Endometrial microvascular endothelial cells (primary cell): ENCODE results near the gene LMF1. TPM values are rescaled to one million over a fixed set of nuclear protein-coding genes. Genes with fewer than 3 reads are reported as not detected.

Experiments used
- in situ Hi-C: cut with HindIII; loops from 2 replicates; pipeline ENCODE4 v1.10.0; 2017; ENCODE audit warnings: low sequenced_read_pairs, low pct_unique_long_range_greater_than_20kb; ENCODE audit errors: inconsistent ontology term
- total RNA-seq: library from RNA; depleted of rRNA; stranded (reverse); fragments of >200 nt; gene quantifications from one replicate; pipeline ENCODE4 v1.2.3, GENCODE V29; 2015; ENCODE audit errors: inconsistent ontology term

The LMF1 gene
- total RNA-seq, 1 donor from 2014 or later, result 6.3 TPM

DNA sequence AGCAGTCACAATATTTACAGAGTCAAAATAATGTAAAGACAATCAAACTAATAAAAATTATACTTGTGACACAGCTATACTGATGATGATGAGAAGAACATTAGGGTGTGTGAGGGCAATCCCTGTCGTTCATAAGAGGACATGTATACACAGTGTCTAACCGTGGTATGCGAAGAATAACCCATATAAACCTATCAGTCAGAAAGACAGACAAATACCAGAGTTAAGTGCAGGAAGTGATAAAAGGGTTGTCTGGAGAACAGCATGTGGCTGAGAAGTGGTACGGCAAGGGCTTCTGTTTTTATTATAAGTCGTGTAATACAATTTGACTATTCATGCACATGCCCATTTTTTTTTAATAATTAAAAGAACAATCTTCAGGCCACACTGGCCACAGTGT is 46.7 kb downstream of the LMF1 start:
- in situ Hi-C loops, result no loop called here

DNA sequence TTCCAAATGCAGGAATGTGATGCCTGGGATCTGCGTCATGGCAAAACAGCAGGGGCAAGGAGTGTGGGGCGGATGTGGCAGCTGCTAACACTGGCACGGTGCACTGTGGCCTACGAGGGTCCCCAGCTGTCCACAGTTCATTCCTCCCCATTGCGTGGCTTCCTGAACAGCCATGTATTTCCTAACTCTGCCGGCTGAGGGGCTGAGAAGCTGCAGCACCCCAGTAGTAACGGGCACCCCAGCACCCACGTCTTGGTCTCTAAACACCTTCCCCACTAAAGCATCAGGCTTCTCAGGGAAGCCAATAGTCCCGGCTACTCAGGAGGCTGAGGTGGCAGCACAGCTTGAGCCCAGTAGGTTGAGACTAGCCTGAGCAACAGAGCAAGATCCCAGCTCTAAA is 47.6 kb downstream of the LMF1 start:
- in situ Hi-C loops, result no loop called here

GRCh38 chr16:922051-922450 is 48.7 kb downstream of the LMF1 start:
- in situ Hi-C loops, result no loop called here

DNA sequence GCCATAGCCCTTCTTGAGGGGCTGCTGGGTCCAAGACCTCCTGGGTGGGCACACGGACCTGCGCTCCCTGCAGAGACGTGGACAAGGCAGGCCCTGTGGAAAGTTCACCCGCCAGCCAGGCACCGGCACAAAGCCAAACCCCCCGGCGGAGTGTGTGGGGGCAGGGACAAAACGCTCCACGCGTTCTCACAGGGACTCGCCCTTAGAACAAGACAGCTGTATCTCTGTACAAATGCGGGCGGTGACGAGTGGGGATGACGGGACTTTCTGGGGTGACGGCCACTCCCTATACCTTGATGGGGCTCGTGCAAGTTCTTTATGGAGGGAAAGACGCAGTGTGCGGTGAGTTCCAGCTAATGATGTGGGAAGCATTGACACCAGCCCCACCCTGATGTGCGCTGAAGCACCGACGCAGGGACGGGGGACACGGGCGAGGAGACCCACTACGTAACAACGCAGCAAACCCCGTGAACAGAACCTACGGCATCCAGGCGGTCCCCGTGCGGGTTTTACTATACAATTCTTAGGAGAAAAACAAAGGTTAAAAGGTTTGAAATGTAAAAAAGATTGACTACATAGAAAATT is 49.4 kb downstream of the LMF1 start:
- in situ Hi-C loops, result no loop called here

- in situ Hi-C loops, result no loop called here
Measured at GRCh38 chr16:920717-921116, 50.1 kb downstream of the LMF1 start.

GRCh38 chr16:920051-920681 is 50.6 kb downstream of the LMF1 start:
- in situ Hi-C loops, result no loop called here

- in situ Hi-C loops, result no loop called here
Measured at GRCh38 chr16:919658-920050, 51.1 kb downstream of the LMF1 start.

DNA sequence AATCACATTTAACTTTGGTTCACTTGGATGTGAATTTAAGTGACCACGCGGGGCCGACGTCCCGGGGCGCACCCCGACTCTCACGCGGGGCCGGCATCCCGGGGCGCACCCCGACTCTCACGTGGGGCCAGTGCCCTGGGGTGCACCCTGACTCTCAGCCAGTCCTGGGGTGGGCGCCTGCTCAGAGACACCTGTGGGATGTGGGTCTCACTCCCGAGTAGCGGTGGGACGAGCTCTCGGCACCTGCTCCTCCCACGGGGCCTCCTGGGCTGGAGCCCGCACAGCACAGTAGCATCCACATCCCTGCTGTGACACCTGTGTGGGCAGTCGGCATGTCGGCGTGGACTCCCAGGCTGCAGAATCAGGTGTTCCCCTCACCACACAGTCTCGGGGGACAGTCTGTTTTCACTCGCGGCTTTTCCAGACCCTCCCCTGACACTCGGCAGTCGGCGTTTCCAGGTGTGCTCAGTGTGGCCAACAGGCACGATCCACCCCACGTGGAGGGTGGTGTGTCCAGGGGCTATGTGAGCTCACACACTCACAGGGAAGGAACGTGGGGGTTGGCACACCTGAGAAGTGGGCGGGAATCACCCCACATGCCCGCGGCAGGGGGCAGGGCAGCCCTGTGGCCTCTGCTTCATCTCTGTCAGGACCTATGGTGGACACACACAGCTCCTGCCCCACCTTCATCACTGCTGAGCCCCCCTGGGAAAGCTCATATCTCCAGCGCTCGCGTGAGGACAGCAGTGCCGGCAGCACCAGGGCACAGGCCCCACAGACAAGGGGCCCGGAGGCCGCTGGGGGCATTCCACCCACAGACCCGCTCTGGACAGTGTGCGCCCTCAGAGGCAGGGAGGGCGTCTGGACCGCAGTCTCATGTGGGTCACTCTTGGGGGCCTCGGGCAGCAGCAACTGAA is 51.8 kb downstream of the LMF1 start:
- in situ Hi-C loops, result no loop called here

DNA sequence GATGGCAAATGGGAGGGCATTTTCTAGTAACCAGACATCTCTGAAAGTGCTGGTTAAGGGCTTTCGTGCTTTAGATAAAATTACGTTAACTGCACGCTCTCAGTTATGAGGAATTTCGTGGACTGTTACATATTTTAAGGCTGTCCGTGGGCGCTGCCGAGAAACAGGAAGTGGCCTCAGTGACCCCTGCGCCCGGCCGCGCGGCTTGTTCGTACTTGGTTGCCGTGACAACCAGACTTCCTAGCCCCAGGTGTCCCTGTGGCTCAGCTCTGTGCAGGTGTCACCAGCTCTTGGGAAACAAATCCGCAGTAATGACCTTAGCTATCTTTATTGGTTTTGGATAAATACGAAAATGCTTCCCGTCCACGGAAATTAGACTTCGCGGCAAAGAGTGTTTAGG is 52.7 kb downstream of the LMF1 start:
- in situ Hi-C loops, result no loop called here

DNA sequence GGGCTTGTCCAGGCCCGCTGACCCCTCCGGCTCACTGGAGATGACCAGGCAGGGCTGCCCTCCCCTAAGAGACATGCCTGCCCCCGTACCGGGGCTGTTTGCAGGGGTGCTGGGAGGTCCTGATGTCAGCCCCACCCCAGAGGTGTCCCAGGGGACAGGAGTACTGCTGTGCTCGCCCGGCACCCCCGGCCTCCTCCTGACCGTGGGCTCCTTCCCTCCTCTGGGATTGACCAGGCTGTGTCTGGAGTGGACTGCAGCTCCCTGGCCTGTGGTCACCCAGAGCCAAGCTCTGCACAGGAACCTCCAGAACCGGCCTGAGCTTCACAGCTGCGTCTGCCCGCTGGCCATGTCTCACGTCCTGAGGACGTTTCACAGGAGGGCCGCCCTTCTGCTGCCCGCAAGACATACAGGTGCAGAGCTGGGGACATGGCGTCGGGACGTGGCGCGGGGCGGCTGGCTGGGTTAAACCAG is 53.2 kb downstream of the LMF1 start:
- in situ Hi-C loops, result no loop called here

DNA sequence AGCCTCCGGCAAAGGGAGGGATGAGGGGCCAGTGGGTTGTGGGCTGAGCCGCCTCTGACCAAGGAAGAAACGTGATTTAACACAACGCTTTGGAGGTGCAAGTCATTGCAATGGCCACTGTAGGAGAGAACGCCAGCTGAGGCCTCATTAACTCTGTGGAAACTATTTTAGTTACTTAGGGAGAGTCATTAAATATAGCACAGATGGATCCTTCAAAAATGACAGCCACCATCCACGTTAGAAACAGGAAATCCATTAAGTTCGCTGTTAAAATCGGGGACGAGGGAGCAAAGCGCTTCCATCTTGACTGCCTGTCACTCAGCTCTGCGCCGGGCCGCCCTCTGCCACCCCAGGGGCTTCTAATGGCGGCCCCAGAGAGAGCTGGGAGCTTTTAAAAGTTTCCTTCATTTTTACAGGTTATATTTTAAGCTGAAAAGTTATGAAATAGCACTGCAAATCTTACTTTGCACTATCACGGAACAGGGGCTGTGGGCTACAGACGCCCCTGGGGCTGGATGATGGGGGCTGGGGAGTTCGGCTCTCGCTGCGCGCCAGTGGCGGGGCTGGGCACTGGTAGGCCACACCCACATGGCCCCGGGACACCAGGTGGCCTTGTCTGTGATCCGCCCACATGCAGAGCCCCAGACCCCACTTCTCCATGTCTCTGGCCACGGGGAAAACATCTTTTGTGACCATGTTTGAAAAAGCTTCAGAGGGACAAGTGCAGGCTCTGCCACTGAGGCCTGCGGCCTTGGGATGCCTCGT is 54.6 kb downstream of the LMF1 start:
- in situ Hi-C loops, result no loop called here

- in situ Hi-C loops, result no loop called here
Measured at GRCh38 chr16:915546-915945, 55.2 kb downstream of the LMF1 start.

DNA sequence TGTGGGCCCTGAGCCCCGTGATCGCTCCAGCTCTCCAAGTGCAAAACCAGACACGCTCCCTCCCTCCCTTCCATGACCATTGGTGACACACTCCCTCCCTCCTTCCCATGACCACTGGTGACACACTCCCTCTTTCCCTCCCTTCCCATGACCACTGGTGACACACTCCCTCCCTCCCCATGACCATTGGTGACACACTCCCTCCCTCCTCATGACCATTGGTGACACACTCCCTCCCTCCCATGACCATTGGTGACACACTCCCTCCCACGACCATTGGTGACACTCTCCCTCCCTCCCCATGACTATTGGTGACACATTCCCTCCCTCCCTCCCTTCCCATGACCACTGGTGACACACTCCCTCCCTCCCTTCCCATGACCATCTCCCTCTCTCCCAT is 56.3 kb downstream of the LMF1 start:
- in situ Hi-C loops, result no loop called here

DNA sequence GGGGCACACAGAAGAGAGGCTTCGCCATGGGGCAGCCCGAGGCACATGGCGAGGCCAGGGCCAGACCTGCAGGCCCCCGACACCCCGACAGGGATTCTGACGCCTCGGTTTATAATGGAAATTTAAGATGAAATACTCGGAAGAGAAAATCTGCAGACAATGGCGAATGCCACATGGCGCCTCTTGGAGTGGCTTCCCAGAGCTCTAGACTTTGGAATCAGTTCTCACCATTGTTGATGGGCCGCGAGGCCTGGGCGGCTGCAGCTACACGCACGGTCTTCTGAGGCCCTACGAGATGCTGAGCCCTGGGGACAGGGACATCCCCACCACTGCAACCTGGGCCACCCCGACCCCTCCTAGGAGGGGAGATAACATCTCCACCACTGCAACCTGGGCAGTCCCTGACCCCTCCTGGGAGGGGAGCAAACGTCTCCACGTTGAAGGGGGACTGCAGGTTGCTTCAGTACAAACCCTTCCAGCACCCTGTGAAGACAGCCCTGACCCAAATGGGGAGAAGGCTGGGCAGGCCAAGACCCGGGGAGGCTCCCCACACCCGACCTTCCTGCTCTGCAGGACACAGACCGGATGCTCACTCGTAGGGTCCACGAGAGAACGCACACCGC is 56.9 kb downstream of the LMF1 start:
- in situ Hi-C loops, result no loop called here

- in situ Hi-C loops, result no loop called here
Measured at GRCh38 chr16:912684-913613, 57.8 kb downstream of the LMF1 start.

DNA sequence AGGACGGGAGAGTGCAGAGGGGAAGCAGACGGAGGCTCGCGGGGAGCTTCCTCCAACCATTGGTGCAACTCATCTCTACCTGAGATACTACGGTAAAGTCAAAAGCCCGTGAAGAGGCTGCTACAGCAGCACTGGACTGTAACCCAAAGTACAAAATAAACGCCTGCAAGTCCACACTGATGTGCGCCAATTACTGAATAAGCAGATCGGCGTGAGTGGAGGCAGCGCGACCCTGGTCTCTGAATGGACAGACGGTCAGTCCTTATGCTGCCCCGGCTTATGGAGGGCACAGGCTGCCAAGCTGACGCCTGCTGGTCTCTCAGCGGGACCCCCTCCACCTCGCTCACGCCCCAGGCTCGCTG is 58.5 kb downstream of the LMF1 start:
- in situ Hi-C loops, result no loop called here

DNA sequence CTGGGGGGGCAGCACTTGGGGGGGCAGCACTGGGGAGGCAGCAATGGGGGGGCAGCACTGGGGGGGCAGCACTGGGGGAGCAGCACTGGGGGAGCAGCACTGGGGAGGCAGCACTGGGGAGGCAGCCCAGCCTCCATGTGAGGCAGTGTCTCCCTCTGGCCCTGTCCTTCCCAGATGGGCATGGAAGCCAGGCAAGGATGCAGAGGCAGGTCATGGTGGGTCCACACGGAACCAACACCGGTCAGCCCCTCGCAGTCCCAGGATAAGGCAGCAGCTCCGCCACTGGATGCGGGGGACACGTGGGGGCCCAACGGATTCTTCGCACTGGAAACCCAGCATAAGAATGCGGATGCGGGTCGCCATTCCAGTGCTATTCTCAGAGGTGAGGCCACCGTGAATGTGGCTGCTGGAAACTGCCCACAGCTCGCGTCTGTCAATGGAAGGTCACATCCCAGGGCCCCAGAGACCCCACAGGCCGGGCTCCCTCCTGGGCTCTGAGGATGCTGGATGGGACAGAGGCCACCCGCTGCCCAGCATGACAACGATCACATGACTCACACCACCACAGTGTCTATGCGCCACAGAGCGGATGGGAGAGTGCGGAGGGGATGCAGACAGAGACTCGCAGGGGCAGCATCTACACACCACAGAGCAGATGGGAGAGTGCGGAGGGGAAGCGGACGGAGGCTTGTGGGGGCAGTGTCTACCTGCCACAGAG is 59.0 kb downstream of the LMF1 start:
- in situ Hi-C loops, result no loop called here
